MV-4-11 (cell line): ENCODE measurements around the gene GPR32.
"Not testable (repeated sequence)": the region's sequence is repeated elsewhere in the genome, so short reads cannot be mapped to it uniquely, and the experiment has no call there.

Experiments used
- DNase-seq: peaks from one replicate; lab custom pipeline; 2025; lab: John Stamatoyannopoulos, UW

GPR32 gene

DNA sequence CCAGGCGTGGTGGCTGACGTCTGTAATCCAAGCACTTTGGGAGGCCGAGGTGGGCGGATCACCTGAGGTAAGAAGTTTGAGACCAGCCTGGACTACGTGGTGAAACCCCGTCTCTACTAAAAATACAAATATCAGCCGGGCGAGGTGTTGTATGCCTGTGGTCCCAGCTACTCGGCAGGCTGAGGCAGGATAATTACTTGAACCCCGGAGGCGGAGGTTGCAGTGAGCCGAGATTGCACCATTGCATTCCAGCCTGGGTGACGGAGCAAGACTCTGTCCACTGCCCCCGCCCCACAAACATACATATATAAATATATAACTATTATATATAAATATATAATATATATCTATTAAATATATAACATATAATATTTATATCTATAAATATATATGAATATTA lies 23.1 kb upstream of the GPR32 start:
- not testable (repeated sequence) for DNase-seq

DNA sequence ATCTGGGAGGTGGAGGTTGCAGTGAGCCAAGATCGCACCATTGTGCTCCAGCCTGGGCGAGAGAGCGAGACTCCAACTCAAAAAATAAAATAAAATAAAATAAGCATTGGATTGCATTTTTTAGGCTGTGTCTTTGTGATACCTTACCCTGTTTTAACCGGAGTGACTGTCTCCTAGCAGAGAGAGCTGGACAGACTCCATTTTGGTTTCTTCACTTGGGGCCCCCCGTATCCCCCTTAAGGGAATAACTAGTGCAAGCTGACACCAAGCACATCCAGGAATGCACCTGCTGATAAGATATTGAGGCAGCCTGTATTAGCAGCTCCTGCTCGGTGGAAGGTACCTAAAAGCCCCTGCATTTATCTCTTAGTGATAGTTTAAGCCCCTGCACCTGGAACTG lies 20.8 kb upstream of the GPR32 start:
- DNase-seq, result no peak

DNA sequence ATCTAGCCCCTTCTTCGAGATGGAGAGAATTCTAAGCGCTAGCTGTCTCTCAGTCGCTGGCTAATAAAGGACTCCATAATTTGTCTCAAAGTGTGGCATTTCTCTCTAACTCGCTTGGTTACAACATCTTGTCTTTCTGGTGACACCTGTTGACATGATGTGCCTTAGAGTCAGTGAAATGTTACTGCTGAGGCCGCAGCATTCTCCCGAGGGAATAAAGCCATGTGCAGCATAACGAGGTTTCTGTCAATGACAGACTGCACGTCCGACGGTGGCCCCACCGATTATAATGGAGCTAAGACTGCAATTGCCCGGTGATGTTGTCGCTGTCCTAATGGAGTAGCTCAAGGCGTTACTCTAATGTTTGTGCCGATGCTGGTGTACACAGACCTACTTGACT lies 20.3 kb upstream of the GPR32 start:
- no peak for DNase-seq

DNA sequence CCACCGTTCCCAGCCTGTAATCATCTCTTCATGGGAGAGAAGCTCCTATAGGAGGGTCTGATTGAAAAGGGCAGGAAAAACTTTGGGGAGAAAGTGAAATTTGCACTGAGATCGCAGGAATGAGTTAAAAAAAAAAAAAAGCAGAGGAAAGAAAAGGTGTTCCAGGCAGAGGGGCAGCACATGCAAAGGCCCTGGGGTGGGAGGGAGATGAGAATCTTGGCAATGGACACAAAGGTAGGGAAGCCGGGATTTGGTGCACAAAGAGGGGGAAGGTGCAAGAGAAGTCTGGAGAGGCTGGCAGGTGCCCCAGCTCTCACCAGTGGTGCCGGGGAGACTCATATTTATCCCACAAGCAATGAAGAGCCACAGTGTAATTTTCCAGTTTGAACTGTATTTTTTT lies 16.4 kb upstream of the GPR32 start:
- no peak for DNase-seq

DNA sequence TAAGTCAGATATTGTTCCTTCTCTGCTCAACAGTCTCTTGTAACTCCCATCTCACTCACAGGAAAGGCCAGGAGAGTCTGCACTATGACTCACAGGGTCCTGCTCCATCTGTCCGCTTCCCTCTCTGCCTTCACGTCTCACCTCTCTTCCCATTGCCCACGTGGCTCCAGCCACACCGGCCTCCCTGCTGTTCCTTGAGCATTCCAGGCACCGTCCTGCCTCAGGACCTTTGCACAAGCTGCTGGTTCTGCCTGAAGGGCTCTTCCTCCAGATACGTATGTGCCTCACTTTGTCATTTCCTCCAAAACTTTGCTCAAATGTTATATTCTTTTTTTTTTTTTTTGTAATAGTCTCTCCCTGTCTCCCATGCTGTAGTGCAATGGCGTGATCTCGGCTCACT lies 14.0 kb upstream of the GPR32 start:
- not testable (repeated sequence) for DNase-seq

DNA sequence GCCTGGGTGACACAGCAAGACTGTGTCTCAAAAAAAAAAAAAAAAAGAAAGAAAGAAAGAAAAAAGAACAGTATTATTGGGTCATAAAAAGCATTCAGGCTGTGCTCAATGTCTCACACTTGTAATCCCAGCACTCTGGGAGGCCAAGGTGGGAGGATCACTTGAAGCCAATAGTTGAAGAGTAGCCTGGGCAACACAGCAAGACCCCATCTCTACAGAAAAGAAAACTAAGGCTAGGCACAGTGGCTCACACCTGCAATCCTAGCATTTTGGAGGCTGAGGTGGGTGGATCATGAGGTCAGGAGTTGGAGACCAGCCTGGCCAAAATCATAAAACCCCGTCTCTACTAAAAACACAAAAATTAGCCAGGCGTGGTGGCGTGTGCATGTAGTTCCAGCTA lies 12.6 kb upstream of the GPR32 start:
- DNase-seq, result not testable (repeated sequence)

DNA sequence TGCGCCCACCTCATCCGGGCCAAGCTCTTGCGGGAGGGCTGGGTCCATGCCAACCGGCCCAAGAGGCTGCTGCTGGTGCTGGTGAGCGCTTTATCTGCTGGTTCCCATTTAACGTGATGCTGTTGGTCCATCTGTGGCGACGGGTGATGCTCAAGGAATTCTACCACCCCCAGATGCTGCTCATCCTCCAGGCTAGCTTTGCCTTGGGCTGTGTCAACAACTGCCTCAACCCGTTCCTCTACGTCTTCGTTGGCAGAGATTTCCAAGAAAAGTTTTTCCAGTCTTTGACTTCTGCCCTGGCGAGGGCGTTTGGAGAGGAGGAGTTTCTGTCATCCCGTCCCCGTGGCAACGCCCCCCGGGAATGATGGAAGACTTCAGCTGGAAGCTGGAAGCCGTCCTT lies 11.2 kb upstream of the GPR32 start:
- not testable (repeated sequence) for DNase-seq

DNA sequence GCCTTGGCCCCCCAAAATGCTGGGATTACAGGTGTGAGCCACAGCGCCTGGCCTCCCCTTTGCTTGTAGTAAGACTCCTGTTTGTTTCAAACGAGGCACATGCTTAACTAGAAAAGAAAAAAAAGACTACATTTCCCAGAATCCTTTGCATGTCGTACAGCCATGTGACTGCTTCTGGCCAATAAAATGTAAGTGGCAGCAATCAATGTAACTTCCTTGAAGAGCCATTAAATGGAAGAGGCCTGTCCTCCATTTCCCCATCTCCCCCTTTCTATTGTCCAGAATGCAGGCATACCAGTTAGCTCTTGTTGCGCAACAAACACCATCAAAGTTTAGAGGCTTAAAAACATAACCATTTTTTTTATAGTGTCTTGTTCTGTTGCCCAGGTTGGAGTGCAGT lies 10.4 kb upstream of the GPR32 start:
- peak; percentile 82 for DNase-seq

DNA sequence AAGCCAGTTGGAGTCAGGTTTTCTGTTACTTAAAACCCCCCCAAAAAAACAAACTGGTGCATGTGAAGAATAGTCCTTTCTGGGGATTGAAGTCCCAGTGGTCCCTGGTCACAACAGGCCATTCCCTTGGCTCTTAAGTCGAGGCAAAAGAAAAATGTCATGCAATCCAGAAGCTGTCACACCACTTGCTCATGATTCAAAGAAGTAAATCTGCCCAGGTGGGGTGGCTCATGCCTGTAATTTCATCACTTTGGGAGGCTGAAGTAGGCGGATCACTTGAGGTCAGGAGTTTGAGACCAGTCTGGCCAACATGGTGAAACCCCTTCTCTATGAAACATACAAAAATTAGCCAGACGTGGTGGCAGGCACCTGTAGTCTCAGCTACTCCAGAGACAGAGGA lies 8.8 kb upstream of the GPR32 start:
- not testable (repeated sequence) for DNase-seq

DNA sequence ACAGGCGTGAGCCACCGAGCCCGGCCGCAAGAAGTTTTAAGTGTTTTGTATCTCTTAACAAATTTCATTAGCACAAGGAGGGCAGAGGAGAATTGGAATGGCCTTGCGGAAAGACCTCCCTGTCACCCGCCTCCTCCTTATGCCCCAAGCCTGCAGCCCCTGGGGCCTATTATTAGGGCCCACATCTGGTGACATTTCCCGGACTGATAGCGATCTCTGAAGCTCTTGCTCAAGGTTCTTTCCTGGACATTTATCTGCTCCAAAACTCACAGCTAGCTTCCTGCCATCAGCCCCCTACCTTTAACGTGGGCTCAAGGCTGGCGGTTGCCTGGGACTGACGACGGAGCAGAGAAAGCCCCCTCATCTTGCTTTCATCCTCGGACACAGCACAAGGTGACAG lies 6.7 kb upstream of the GPR32 start:
- not testable (repeated sequence) for DNase-seq

DNA sequence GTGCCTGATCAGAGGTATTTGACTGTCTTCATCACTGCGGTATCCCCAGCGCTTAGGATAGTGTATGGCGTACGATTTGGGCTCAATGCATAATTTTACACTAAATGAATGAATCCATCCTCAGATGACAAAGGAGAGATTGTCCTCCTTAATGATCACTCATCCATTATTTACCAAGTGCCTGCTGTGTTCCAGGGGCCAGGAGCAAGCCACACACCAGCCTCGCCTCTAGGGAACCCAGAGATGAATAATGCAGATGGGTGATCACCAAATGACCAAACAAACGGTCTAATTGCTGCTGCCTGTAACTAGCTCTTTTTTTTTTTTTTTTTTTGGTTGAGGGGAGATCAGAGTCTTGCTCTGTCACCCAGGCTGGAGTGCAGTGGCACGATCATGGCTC lies 5.9 kb upstream of the GPR32 start:
- no peak for DNase-seq

DNA sequence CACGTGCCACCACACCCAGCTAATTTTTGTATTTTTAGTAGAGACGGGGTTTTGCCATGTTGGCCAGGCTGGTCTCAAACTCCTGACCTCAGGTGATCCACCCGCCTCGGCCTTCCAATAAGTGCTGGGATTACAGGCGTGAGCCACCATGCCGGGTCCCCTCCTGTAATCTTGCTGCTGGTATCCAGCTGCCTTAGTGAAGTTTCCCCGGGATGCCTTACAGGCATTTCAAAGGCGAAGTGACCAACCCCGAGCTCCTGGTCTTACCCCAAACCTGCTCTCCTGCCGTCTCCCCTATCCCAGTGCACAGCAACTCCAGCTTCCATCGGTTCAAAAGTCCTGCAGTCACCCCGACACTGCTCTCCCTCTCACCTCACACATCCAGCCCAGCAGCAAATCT lies 3.5 kb upstream of the GPR32 start:
- DNase-seq, result not testable (repeated sequence)

DNA sequence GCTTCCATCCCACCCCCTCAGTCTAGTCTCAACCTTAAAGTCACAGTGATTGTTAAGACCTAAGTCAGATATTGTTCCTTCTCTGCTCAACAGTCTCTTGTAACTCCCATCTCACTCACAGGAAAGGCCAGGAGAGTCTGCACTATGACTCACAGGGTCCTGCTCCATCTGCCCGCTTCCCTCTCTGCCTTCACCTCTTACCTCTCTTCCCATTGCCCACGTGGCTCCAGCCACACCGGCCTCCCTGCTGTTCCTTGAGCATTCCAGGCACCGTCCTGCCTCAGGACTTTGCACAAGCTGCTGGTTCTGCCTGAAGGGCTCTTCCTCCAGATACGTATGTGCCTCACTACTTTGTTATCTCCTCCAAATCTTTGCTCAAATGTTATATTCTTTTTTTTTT lies 3.0 kb upstream of the GPR32 start:
- not testable (repeated sequence) for DNase-seq

DNA sequence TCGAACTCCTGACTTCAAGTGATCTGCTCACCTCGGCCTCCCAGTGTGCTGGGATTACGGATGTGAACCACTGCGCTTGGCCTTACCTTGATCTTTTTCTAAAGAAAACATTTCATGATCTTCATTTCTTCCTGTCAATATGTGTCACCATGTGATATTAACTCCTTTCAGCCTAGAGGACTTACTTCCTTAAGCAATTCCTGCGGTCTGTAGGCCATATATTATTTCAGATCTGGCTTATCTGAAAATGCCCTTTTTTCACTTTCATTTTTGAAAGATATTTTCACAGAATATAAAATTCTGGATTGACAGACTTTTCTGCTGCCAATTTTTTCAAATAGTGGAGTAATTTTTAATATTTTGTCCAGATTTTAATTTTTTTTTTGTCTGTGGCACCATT lies 2.0 kb upstream of the GPR32 start:
- DNase-seq, result peak; percentile 91

DNA sequence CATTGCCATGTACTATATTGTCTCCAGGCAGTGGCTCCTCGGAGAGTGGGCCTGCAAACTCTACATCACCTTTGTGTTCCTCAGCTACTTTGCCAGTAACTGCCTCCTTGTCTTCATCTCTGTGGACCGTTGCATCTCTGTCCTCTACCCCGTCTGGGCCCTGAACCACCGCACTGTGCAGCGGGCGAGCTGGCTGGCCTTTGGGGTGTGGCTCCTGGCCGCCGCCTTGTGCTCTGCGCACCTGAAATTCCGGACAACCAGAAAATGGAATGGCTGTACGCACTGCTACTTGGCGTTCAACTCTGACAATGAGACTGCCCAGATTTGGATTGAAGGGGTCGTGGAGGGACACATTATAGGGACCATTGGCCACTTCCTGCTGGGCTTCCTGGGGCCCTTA lies 624 bp downstream of the GPR32 start:
- no peak for DNase-seq

DNA sequence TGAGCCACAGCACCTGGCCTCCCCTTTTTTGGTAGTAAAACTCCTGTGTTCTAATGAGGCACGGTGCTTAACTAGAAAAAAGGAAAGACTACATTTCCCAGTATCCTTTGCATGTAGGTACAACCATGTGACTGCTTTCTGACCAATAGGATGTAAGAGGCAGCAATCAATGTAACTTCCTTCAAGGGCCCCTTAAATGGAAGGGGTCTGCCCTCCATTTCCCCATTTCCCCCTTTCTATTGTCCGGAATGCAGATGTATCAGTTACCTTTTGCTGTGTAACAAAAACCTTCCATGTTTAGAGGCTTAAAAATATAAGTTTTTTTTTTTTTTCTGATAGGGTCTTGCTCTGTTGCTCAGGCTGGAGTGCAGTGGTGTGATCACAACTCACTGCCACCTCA lies 2.2 kb downstream of the GPR32 start:
- peak; percentile 55 for DNase-seq

DNA sequence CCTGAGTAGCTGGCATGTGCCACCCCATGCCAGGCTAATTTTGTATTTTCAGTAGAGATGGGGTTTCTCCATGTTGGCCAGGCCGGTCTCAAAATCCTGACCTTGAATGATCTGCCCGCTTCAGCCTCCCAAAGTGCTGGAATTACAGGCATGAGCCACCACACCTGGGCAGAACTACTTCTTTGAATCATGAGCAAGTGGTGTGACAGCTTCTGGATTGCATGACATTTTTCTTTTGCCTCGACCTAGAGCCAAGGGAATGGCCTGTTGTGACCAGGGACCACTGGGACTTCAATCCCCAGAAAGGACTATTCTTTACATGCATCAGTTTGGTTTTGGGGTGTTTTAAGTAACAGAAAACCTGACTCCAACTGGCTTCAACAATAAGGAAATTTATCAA lies 2.6 kb downstream of the GPR32 start:
- not testable (repeated sequence) for DNase-seq

DNA sequence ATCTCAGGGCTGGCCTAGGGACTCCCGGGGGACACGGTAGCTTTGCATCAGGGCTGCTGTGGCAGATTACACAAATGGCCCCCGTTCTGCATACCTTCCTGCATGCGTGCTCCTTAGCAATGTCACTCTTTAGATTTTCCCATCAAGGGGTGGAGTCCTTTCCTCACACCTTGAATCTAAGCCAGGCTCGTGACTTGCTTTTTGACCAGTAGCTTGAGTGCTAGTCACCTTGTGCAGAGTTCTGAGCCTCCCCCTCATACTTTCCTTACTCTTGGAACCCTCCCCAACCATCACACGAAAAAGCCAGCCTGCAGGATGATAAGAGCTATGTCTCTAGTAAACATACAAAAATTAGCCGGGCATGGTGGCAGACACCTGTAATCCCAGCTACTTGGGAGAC lies 3.2 kb downstream of the GPR32 start:
- DNase-seq, result not testable (repeated sequence)

DNA sequence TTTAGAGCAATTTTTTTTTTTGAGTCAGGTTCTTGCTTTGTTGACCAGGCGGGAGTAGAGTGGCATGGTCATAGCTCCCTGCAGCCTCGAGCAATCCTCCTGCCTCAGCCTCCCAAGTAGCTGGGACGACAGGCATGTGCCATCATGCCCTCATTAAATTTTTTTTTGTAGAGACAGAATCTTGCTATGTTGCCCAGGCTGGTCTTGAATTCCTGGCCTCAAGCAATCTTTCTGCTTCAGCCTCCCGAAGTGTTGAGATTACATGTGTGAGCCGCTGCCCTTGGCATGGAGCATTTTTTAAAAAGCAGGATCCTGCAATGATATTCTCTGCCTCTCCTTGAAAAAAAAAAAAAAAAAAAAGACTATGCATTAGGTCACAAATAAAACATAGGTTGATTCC lies 5.9 kb downstream of the GPR32 start:
- no peak for DNase-seq

DNA sequence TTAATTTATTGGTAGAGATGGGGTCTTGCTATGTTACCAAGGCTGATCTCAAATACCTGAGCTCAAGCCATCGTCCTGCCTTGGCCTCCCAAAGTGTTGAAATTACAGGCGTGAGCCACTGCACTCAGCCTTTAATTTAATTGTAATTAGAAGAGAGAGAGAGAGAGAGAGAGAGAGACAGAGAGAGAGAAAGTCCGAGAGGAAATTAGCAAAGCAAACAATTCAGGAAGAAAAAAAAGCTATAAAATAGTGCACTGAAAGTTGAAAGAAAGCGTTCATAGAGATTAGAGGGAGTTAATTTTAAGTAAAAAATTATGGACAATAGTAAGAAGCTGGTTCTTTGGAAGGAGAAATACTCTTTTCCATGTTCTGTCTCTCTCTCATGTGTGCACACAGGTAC lies 7.0 kb downstream of the GPR32 start:
- no peak for DNase-seq

DNA sequence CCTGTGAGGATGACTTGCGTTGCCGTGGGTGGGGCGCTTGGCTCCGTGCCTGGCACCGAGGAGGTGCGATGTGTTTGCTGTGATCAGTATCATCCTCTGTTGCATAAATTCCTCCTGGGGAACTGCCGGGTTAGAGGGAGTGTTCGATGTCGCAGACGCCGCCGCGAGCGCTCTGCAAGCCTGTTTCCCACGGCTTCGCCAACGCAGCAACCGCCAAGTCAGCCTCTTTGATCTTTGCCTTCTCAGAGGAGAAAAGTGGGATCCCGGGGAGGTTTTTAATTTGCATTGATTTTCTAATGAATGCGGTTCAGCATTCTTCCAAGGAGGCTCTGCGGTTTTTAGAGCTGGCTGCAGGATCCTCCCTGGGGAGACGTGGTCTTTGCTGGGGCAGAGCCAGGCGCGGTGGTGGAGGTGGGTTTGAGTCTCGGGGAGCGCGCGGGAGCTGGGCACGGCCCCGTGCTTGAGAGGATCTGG lies 7.6 kb downstream of the GPR32 start:
- peak; percentile 58 for DNase-seq

DNA sequence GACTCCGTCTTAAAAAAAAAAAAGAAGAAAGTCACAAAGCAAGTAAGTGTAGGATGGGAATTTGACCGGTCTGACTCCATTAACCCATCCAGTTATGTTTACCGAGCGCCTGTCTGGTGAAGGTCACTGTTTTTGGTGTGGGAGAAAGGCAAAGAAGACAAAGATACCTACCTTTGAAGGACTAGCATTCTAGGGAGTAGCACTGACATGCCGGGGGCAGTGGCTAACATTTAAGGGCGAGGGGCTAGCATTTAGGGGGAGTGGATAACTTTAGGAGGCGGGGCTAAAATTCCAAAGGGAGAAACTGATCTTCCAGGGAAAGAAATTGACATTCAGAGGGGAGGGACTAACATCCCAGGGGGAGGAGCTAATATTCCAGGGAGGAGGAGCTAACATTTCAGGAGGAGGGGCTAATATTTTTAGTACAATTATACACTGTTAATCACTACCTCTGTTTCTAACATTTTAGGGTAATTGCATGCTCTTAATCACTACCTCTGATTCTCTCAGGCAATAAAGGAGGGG lies 8.7 kb downstream of the GPR32 start:
- no peak for DNase-seq

DNA sequence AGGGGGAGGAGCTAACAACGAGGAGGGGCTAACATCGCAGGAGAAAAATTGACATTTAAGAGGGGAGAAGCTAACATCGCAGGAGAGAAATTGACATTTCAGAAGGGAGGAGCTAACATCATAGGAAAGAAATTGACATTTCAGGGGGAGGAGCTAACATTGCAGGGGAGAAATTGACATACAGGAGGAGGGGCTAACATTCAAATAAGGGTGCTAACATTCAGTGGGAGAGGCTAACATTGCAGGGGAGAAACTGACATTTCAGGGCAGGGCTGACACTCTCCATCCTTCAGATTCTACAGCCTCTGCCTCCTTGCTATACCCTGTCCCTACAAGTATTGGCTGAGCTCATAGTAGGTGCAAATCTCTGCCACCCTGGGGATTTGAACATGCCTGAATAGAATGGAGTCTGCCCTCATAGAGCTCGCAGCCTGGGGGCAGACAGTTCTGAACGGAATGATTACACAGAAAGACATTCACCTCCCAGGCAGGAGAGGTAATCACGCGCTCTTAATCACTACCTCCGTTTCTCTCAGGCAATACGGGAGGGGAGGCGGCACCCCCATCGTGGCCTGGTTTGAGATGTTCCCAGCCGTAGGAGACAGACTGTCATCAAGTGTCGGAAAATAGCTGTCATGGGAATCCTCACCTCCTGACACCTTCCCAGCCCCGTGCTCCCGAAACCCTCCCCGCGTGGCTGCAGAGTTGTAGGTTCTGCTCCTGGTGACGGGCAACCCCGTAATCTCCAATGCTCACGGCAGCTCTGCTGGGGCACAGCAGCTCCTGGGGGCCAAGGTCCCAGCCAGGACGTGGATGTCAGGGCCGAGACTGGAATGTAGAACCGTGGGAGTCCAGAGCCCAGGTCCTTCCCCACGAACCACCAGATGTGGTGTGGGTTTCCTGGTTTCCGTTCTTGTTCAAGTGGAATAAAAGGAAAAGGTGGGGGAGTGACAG lies 9.5 kb downstream of the GPR32 start:
- no peak for DNase-seq
